LNCAP (cell line): ENCODE data around the gene ZNF440.

Experiments
- CTCF ChIP-seq: fragments of 450-650 bp; IDR thresholded peaks from 2 replicates; pipeline ENCODE4 v1.5.1; 2017; ENCODE audit warnings: mild to moderate bottlenecking

Gene ZNF440

DNA sequence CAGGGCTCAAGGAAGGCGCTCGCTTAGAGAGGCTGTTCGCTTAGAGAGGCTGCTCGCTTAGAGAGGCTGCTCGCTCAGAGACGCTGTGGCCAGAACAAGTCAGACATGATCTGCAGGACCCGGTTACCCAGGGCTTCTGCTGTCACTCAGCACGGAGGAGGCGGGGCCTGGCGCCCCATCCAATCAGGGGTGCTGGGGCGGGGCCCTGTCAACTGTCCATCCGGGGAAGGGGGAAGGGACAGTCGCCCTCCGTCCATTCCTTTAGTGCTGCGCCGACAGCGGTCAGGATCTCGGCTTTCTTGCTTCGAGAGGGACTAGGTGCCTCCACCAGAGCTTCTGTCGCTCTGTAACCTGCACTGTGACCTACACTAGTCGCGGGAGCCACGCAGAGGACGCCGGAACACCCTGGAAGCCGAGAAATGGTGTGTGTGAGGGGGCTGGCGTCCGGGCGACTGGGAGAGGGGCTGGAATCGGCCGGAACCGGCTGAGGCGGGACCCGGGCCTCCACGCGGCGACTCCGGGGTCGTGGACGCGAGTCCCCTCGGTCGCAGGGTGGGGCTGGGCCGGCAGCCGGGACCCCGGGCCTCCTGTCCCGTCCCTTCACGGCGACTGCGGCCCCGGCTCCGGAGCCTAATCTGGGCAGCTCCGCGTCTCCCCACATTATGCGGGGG, at the start of gene ZNF440:
Gene ZNF440, plus strand, starts transcription at position 245 of the 671 bp plus-strand sequence. Its CDS starts 175 bp downstream, at position 420.
- no peak for TF ChIP-seq CTCF

- no peak for TF ChIP-seq CTCF
Measured at GRCh38 chr19:11766597-11767591, 47.2 kb upstream of the ZNF440 start, which contains the start of gene ZNF441. TSS of gene ZNF441 (plus strand) at chr19:11767000. CDS start at chr19:11767194, 194 bp downstream.

GRCh38 chr19:11767633-11768133, 46.4 kb upstream of the ZNF440 start:
- TF ChIP-seq CTCF, result no peak

- no peak for TF ChIP-seq CTCF
Measured at GRCh38 chr19:11769995-11770394, 44.1 kb upstream of the ZNF440 start.

DNA sequence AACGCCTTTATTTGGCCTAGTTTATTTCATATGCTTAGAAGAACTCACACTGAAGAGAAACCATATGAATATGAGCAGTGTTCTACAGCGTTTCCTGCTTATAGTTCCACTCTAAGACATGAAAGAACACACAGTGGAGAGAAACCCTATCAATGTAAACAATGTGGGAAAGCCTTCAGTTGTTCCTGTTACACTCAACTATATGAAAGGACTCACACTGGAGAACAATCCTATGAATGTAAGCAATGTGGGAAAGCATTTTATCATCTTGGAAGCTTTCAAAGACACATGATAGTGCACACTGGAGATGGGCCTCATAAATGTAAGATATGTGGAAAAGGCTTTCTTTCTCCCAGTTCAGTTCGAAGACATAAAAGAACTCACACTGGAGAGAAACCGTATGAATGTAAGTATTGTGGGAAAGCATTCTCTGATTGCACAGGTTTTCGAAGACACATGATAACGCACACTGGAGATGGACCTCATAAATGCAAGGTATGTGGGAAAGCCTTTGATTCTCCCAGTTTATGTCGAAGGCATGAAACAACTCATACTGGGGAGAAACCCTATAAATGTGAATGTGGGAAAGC, 33.5 kb upstream of the ZNF440 start:
- TF ChIP-seq CTCF, result no peak

DNA sequence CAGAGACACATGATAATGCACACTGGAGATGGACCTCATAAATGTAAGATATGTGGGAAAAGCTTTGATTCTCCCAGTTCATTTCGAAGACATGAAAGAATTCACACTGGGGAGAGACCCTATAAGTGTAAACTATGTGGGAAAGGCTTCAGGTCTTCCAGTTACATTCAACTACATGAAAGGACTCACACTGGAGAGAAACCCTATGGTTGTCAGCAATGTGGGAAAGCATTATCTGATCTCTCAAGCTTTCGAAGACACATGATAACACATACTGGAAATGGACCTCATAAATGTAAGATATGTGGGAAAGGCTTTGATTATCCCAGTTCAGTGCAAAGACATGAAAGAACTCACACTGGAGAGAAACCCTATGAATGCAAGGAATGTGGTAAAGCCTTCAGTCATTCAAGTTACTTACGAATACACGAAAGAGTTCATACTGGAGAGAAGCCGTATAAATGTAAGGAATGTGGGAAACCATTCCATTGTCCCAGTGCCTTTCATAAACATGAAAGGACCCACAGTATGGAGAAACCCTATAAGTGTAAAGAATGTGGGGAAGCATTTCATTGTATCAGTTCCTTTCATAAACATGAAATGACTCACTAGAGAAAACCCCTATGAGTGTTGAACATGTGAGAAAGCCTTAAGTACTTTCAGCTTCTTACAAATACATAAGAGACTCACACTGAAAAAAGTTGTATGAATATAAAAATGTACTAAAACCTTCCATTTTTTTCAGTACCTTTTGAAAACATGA, 32.6 kb upstream of the ZNF440 start:
- no peak for TF ChIP-seq CTCF
